HCT116 (cell line): ENCODE results near the gene MYPN. TPM values are rescaled to one million over a fixed set of nuclear protein-coding genes. Genes with fewer than 3 reads are reported as not detected.

Experiments used
- ATAC-seq: fragments of 200-7000 bp; cut with Tn5 transposase; 2 replicates; pipeline ENCODE4 v1.9.1; 2020; ENCODE audit warnings: mild to moderate bottlenecking, moderate library complexity
- BruUV-seq: library from RNA; stranded (reverse); fragments of 400-500 nt; replicated peaks from 2 replicates; lab custom pipeline; 2021; lab: Mats Ljungman, UMichigan
- CTCF ChIA-PET: fragments of 300-600 bp; sonication (Branson Sonifier 250); formaldehyde crosslinking; loops from one replicate; lab custom pipeline; 2021; ENCODE audit warnings: antibody characterized with exemption; lab: Charles Lee
- POLR2A ChIA-PET: fragments of 300-600, 350-600 bp; sonication (Branson Sonifier 250); formaldehyde crosslinking; loops from one replicate; lab custom pipeline; 2021; ENCODE audit warnings: antibody characterized with exemption; lab: Charles Lee
- RAD21 ChIA-PET, 2 experiments: fragments of 300-600 bp; sonication (Branson Sonifier 250); formaldehyde crosslinking; loops; one replicate each; lab custom pipeline; 2023; ENCODE audit warnings: low total read pairs in 2 of 2; ENCODE audit not compliant: uncharacterized antibody in 2 of 2, unreplicated experiment in 2 of 2, low non-redundant PET in 1 of 2; lab: Charles Lee
- DNase-seq: peaks from one replicate; pipeline ENCODE4 v3.0.0-alpha.2; 2010; ENCODE audit warnings: low read depth, low spot score
- H2AFZ ChIP-seq: fragments of 200-600 bp; shearing (Covaris generic), sonication (generic); 2 replicates; pipeline ENCODE4 v1.6.1; 2017; ENCODE audit warnings: low read depth, mixed run types, mixed read lengths, antibody characterized with exemption, low read length; ENCODE audit not compliant: poor library complexity, severe bottlenecking
- H3K27ac ChIP-seq: 2 replicates; pipeline ENCODE4 v1.5.1; 2012; ENCODE audit warnings: low read depth, low read length
- H3K27me3 ChIP-seq: fragments of 200-600 bp; sonication (generic); 2 replicates; pipeline ENCODE4 v1.6.1; 2016; ENCODE audit warnings: mixed run types, low read length, mixed read lengths; ENCODE audit not compliant: insufficient read depth
- H3K36me3 ChIP-seq, 2 experiments: fragments of 200-500 bp in 1 of 2; fragments of 200-600 bp in 1 of 2; sonication (Bioruptor generic) in 1 of 2; sonication (generic) in 1 of 2; 2 replicates each; pipeline versions ENCODE4 v1.5.1 to v1.6.1; 2014 to 2016; ENCODE audit warnings: low read length in 2 of 2, inconsistent platforms in 1 of 2, mixed read lengths in 1 of 2, mixed run types in 1 of 2; ENCODE audit not compliant: insufficient read depth in 2 of 2, control insufficient read depth in 1 of 2
- H3K4me1 ChIP-seq, 2 experiments: fragments of 200-600 bp in 1 of 2; sonication (generic) in 1 of 2; 2 replicates each; pipeline versions ENCODE4 v1.5.1 to v1.6.1; 2012 to 2017; ENCODE audit warnings: low read length in 2 of 2, inconsistent platforms in 1 of 2, mild to moderate bottlenecking in 1 of 2, mixed read lengths in 1 of 2, mixed run types in 1 of 2, moderate library complexity in 1 of 2; ENCODE audit not compliant: insufficient read depth in 2 of 2, control insufficient read depth in 1 of 2
- H3K4me2 ChIP-seq: fragments of 200-600 bp; sonication (generic); 2 replicates; pipeline ENCODE4 v1.6.1; 2017; ENCODE audit warnings: mixed run types, low read length, mixed read lengths
- H3K4me3 ChIP-seq, 2 experiments: fragments of 200-600 bp in 1 of 2; sonication (generic) in 1 of 2; replicated peaks in 1 of 2; 2 replicates each; pipeline ENCODE4 v1.5.1; 2011 to 2016; ENCODE audit warnings: low read length in 2 of 2, control low read depth in 1 of 2, low read depth in 1 of 2, mild to moderate bottlenecking in 1 of 2, mixed read lengths in 1 of 2, mixed run types in 1 of 2
- H3K79me2 ChIP-seq: fragments of 200-600 bp; sonication (generic); 2 replicates; pipeline ENCODE4 v1.6.1; 2017; ENCODE audit warnings: mild to moderate bottlenecking, mixed run types, low read length, moderate library complexity, mixed read lengths; ENCODE audit not compliant: insufficient read depth
- H3K9ac ChIP-seq: fragments of 200-600 bp; sonication (generic); 2 replicates; pipeline ENCODE4 v1.6.1; 2016; ENCODE audit warnings: low read length, mixed read lengths
- H3K9me2 ChIP-seq: fragments of 200-600 bp; sonication (generic), shearing (Covaris generic); 2 replicates; pipeline ENCODE4 v1.6.1; 2017; ENCODE audit warnings: mixed run types, mild to moderate bottlenecking, moderate library complexity; ENCODE audit not compliant: insufficient read depth
- H3K9me3 ChIP-seq, 2 experiments: fragments of 200-500 bp in 1 of 2; fragments of 200-600 bp in 1 of 2; sonication (Bioruptor generic) in 1 of 2; sonication (generic) in 1 of 2; 2 replicates each; pipeline ENCODE4 v1.6.1; 2014 to 2017; ENCODE audit warnings: low read length in 2 of 2, mixed read lengths in 2 of 2, inconsistent platforms in 1 of 2, low read depth in 1 of 2, mild to moderate bottlenecking in 1 of 2, mixed run types in 1 of 2, moderate library complexity in 1 of 2; ENCODE audit not compliant: control insufficient read depth in 1 of 2, insufficient read depth in 1 of 2
- H4K20me1 ChIP-seq: fragments of 200-600 bp; sonication (generic), shearing (Covaris generic); 2 replicates; pipeline ENCODE4 v1.6.1; 2017; ENCODE audit warnings: mixed run types, mild to moderate bottlenecking, moderate library complexity; ENCODE audit not compliant: insufficient read depth
- CBX3 ChIP-seq: IDR thresholded peaks from 2 replicates; pipeline ENCODE4 v1.6.1; 2012; ENCODE audit warnings: low read depth
- CEBPB ChIP-seq: IDR thresholded peaks from 2 replicates; pipeline ENCODE4 v1.6.1; 2012; ENCODE audit warnings: low read depth
- EZH2phosphoT487 ChIP-seq: fragments of 200-600 bp; IDR thresholded peaks from 2 replicates; pipeline ENCODE4 v1.6.1; 2018; ENCODE audit warnings: antibody characterized with exemption, borderline replicate concordance
- FOSL1 ChIP-seq: IDR thresholded peaks from 2 replicates; pipeline ENCODE4 v1.6.1; 2012; ENCODE audit warnings: low read depth
- JUND ChIP-seq: IDR thresholded peaks from 2 replicates; pipeline ENCODE4 v1.6.1; 2012
- POLR2A ChIP-seq: IDR thresholded peaks from 2 replicates; pipeline ENCODE4 v1.7.0; 2011; ENCODE audit warnings: borderline replicate concordance; ENCODE audit not compliant: insufficient read depth, insufficient read length; ENCODE audit errors: extremely low read depth
- POLR2AphosphoS5 ChIP-seq: IDR thresholded peaks from 2 replicates; pipeline ENCODE4 v1.6.1; 2011; ENCODE audit warnings: mild to moderate bottlenecking, low read depth, low read length, moderate library complexity
- RAD21 ChIP-seq: IDR thresholded peaks from 2 replicates; pipeline ENCODE4 v1.6.1; 2012; ENCODE audit warnings: low read depth, mild to moderate bottlenecking
- SIN3A ChIP-seq: IDR thresholded peaks from 2 replicates; pipeline ENCODE4 v1.6.1; 2012; ENCODE audit warnings: low read depth
- SRF ChIP-seq: IDR thresholded peaks from 2 replicates; pipeline ENCODE4 v1.6.1; 2012; ENCODE audit warnings: low read depth
- TCF7L2 ChIP-seq: IDR thresholded peaks from 2 replicates; pipeline ENCODE4 v1.7.0; 2011; ENCODE audit warnings: borderline replicate concordance, inconsistent platforms; ENCODE audit not compliant: insufficient read depth, insufficient read length; ENCODE audit errors: extremely low read depth
- ZFX ChIP-seq: fragments of 450-650 bp; IDR thresholded peaks from 2 replicates; pipeline ENCODE4 v1.6.1; 2017
- intact Hi-C: fragments of 100-400 bp; cut with micrococcal nuclease; formaldehyde crosslinking; loops from 2 replicates; pipeline ENCODE4 v1.10.0; 2022
- total RNA-seq: library from RNA; stranded (reverse); gene quantifications from one replicate; pipeline ENCODE4 v1.2.1, GENCODE V29; 2021; ENCODE audit not compliant: unreplicated experiment
- TF ChIP-seq, protein P1 (sequence below), 3 experiments: fragments of 200-600 bp in 1 of 3; sonication (generic) in 1 of 3; IDR thresholded peaks in 2 of 3; conservative IDR thresholded peaks in 1 of 3; 2 replicates each; pipeline ENCODE4 v1.5.1; 2012 to 2017; ENCODE audit warnings: low read depth in 2 of 3, low read length in 2 of 3, antibody characterized with exemption in 1 of 3, borderline replicate concordance in 1 of 3, control low read depth in 1 of 3, mild to moderate bottlenecking in 1 of 3, mixed read lengths in 1 of 3, mixed run types in 1 of 3, moderate library complexity in 1 of 3; ENCODE audit not compliant: insufficient read depth in 1 of 3
- TF ChIP-seq, protein P2 (sequence below): IDR thresholded peaks from 2 replicates; pipeline ENCODE4 v1.6.1; 2011; ENCODE audit warnings: mild to moderate bottlenecking, low read length, moderate library complexity; ENCODE audit not compliant: insufficient replicate concordance; ENCODE audit errors: extremely low read depth
- TF ChIP-seq, protein P3 (sequence below): IDR thresholded peaks from 2 replicates; pipeline ENCODE4 v1.6.1; 2012

The MYPN gene
- total RNA-seq, 1 experiment from 2014 or later: 0.34 TPM

DNA sequence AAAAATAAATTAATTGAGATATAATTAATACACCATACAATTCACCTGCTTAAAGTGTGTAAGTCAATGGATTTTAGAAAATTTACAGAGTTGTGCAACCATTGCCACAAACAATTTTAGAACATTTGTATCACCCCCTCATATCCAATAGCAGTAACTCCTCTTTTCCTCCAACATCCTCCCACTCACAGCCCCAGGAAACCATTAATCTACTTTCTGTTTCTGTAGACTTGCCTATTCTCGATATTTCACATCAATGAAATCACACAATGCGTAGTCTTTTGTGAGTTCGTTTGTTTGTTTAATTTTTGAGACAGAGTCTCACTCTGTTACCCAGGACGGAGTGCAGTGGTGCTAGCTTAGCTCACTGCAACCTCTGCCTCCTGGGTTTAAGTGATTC is 20.5 kb upstream of the MYPN start:
- H3K4me3 ChIP-seq: no peak overlapping the region
- H3K79me2 ChIP-seq: no peaks in the 10 kb centered on the region
- ATAC-seq (no peak), DNase-seq (no peak)
- ChIA-PET RAD21 (no interaction called here), CTCF (interaction anchor here (1.6 kb wide), 1 partner anchor 8 kb away, joined by 7 read pairs; no protein-coding TSS in a partner anchor), POLR2A (no interaction called here)
- H2AFZ ChIP-seq: peak overlapping the region; percentile 31
- TF ChIP-seq FOSL1: no peak
- TF ChIP-seq POLR2AphosphoS5: no peak
- TF ChIP-seq, protein P1, sequence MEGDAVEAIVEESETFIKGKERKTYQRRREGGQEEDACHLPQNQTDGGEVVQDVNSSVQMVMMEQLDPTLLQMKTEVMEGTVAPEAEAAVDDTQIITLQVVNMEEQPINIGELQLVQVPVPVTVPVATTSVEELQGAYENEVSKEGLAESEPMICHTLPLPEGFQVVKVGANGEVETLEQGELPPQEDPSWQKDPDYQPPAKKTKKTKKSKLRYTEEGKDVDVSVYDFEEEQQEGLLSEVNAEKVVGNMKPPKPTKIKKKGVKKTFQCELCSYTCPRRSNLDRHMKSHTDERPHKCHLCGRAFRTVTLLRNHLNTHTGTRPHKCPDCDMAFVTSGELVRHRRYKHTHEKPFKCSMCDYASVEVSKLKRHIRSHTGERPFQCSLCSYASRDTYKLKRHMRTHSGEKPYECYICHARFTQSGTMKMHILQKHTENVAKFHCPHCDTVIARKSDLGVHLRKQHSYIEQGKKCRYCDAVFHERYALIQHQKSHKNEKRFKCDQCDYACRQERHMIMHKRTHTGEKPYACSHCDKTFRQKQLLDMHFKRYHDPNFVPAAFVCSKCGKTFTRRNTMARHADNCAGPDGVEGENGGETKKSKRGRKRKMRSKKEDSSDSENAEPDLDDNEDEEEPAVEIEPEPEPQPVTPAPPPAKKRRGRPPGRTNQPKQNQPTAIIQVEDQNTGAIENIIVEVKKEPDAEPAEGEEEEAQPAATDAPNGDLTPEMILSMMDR (IDR thresholded peaks at IDR 0.05 in 2 of 3, conservative IDR thresholded peaks at IDR 0.05 in 1 of 3; ENCODE audit: borderline replicate concordance in 1 of 3, insufficient read depth in 1 of 3, low read depth in 2 of 3, low read length in 2 of 3): no peak
- TF ChIP-seq, protein P2, sequence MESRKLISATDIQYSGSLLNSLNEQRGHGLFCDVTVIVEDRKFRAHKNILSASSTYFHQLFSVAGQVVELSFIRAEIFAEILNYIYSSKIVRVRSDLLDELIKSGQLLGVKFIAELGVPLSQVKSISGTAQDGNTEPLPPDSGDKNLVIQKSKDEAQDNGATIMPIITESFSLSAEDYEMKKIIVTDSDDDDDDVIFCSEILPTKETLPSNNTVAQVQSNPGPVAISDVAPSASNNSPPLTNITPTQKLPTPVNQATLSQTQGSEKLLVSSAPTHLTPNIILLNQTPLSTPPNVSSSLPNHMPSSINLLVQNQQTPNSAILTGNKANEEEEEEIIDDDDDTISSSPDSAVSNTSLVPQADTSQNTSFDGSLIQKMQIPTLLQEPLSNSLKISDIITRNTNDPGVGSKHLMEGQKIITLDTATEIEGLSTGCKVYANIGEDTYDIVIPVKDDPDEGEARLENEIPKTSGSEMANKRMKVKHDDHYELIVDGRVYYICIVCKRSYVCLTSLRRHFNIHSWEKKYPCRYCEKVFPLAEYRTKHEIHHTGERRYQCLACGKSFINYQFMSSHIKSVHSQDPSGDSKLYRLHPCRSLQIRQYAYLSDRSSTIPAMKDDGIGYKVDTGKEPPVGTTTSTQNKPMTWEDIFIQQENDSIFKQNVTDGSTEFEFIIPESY: no peak
- TF ChIP-seq TCF7L2: no peak
- TF ChIP-seq ZFX: no peak
- TF ChIP-seq EZH2phosphoT487: no peak
- TF ChIP-seq CEBPB: no peak
- TF ChIP-seq, protein P3, sequence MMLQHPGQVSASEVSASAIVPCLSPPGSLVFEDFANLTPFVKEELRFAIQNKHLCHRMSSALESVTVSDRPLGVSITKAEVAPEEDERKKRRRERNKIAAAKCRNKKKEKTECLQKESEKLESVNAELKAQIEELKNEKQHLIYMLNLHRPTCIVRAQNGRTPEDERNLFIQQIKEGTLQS: no peak
- no peak for TF ChIP-seq JUND
- no peak for TF ChIP-seq POLR2A
- no peak for TF ChIP-seq CBX3
- TF ChIP-seq SIN3A: no peak
- TF ChIP-seq RAD21: no peak
- TF ChIP-seq SRF: no peak
- H4K20me1 ChIP-seq: no peaks in the 10 kb centered on the region
- no peaks in the 10 kb centered on the region for H3K36me3 ChIP-seq
- no peak overlapping the region for H3K27ac ChIP-seq
- no peaks in the 10 kb centered on the region for H3K9me3 ChIP-seq
- H3K4me2 ChIP-seq: 0 out of 2 replicates have a peak overlapping the region, but pooled peaks have one; percentile 15
- peaks cover 15 to 68% of the 10 kb centered on the region in 2 experiments for H3K4me1 ChIP-seq
- H3K9me2 ChIP-seq: no peaks in the 10 kb centered on the region
- intact Hi-C loops: no loop called here
- no peaks in the 10 kb centered on the region for H3K27me3 ChIP-seq
- no TSS peak for BruUV-seq
- H3K9ac ChIP-seq: no peak overlapping the region
